LNCAP (cell line): ENCODE results near the gene CCDC6.
A peak's percentile ranks its signal among the peaks of the same experiment; 100 is the strongest.

ENCODE experiments used
- CTCF ChIP-seq: fragments of 450-650 bp; IDR thresholded peaks from 2 replicates; pipeline ENCODE4 v1.5.1; 2017; ENCODE audit warnings: mild to moderate bottlenecking

CCDC6 gene

GRCh38 chr10:59838085-59838789, 68.1 kb downstream of the CCDC6 start:
- no peak for TF ChIP-seq CTCF

- no peak for TF ChIP-seq CTCF
Measured at GRCh38 chr10:59833810-59834209, 72.5 kb downstream of the CCDC6 start.

GRCh38 chr10:59832506-59832905, 73.8 kb downstream of the CCDC6 start:
- TF ChIP-seq CTCF, result no peak

GRCh38 chr10:59831658-59832503, 74.5 kb downstream of the CCDC6 start:
- TF ChIP-seq CTCF, result no peak

- TF ChIP-seq CTCF, result peak; percentile 81
Measured at GRCh38 chr10:59830601-59831259, 75.6 kb downstream of the CCDC6 start.

GRCh38 chr10:59829601-59830000, 76.8 kb downstream of the CCDC6 start:
- no peak for TF ChIP-seq CTCF

GRCh38 chr10:59829024-59829423, 77.3 kb downstream of the CCDC6 start:
- TF ChIP-seq CTCF, result no peak
